ENCODE measurements around the gene UGGT1.
A peak's percentile ranks its signal among the peaks of the same experiment; 100 is the strongest.

The UGGT1 gene

GRCh38 chr2:128219891-128220290 lies 128.9 kb downstream of the UGGT1 start:
- no peak for DNase-seq (ENCODE audit: low read depth)

DNA sequence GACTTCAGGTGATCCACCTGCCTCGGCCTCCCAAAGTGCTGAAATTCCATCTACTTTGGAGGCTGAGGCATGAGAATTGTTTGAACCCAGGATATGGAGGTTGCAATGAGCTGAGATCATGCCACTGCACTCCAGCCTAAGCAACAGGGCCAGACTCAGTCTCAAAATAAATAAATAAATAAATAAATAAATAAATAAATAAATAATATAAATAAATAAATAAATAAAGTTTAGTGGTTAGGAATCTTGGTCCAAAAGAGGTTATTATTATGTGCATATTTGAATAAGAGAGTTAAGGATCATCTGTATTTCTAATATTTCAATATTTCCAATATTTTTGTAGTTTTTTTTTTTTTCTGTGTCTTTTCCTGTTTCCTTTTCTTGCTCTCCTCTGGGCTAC lies 136.9 kb downstream of the UGGT1 start:
- DNase-seq (ENCODE audit: low read depth), result no peak

- no peak for DNase-seq (ENCODE audit: low read depth)
Observed at GRCh38 chr2:128228894-128229293, 137.9 kb downstream of the UGGT1 start.

GRCh38 chr2:128232965-128233789 lies 142.2 kb downstream of the UGGT1 start:
- DNase-seq (ENCODE audit: low read depth), result peak; percentile 52

DNA sequence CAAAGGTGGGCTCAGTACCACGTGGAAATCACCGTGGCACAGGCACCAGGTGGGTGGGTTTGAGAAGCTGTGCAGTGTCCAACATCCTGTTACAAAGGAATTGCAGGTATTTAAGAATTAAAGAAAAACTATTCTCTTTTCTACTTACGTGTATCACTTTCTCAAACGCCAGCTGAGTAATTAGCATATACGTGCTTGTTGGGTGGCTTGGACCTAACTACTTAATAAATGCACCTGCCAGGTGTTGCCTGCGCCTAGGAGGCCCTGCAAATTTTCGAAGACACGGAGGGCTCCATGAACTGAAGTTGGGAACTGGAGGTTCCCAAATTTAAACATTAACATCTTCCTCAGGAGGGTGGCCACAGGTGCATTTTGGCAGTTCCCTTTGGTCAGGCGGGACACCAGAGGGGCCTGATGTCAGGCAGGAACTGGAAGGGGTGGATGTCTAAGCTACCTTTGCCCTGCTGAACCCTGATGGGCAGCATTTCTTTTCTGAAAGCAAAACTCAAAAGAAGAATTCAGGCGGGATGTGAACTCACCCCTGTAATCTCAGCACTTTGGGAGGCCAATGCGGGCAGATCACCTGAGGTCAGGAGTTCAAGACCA lies 142.9 kb downstream of the UGGT1 start:
- DNase-seq (ENCODE audit: low read depth), result no peak

- DNase-seq (ENCODE audit: low read depth), result no peak
Observed at GRCh38 chr2:128234613-128235012, 143.6 kb downstream of the UGGT1 start.

GRCh38 chr2:128235581-128235980 lies 144.6 kb downstream of the UGGT1 start:
- no peak for DNase-seq (ENCODE audit: low read depth)

DNA sequence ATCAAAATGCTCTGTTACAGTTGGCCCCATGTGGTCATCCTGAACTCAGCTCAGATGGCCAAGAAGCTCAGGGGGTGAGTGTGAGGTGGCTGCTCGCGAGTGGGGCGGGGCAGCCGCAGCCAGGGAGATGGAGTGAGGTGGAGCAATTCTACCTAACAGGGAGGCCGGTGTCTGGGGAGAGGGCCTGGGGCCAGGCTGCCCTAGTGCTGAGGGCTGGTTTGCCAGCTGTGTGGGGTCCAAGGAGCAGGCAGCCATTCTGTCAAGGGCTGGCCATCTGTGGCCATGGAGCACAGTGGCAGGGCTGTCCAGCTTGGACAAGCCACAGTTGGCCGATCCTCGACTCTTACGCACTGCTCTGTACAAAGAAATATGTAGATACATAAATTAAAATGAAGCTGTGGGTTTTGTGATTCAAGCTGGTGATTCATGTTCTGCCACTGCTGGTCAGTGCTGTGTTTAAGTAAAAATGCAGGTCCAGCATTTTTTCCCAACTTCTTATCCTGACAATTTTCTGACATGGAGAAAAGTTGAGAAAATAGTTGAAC lies 145.6 kb downstream of the UGGT1 start:
- no peak for DNase-seq (ENCODE audit: low read depth)

DNA sequence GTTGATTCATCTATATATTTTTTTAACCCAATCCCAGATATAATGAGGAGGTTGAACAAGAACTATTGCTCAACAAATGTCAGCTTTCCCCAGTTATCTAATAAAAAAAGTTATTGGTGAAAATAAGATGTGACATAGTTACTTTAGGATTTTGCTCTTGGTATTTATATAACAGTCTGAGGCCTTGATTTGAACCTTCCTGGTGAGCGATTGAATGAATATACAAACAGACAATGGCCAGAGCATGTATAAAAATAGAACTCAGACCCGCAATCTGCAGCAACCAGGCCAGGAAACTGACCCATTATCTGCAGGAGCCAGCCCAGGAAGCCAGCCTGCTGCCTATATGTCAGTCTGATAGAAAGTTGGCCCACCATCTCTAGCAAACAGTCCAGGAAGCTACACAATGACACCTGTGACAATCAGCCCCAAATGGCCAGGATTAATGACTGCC lies 146.1 kb downstream of the UGGT1 start:
- no peak for DNase-seq (ENCODE audit: low read depth)

DNA sequence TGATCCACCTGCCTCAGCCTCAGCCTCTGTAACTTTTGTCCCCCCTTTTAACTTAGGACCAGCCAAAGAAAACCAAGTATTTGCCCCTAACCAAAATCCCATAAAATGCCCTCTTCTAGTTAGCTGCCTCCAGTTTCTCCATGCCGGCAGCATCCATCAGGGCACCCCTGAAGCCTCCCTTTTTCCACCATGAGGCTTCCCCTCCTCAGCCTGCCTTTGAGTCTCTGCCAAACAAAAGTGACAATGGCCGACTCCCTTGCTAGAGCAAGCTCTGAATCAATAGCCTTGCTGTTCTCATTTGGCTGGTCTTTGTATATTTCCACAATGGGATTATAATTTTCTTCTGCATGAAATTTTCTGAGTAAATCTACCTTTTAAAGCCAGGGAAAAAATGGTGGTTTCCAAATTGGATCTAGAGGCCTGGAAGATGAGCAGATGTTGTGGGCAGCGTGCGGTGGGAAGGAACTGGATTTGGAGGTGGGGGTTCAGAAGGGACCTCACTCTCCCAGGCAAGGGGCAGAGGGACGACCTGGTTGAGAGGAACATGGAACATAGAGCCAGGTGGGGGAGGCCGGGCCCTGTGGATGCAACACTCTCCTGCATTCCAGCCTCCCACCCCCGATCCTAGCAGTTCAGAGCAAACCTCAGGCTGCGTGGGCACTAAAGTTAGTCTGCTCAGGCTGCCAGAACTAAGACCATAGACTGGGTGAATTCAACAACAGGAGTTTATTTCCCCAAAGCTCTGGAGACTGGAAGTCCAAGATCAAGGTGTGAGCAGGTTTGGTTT lies 147.1 kb downstream of the UGGT1 start:
- DNase-seq (ENCODE audit: low read depth), result no peak

DNA sequence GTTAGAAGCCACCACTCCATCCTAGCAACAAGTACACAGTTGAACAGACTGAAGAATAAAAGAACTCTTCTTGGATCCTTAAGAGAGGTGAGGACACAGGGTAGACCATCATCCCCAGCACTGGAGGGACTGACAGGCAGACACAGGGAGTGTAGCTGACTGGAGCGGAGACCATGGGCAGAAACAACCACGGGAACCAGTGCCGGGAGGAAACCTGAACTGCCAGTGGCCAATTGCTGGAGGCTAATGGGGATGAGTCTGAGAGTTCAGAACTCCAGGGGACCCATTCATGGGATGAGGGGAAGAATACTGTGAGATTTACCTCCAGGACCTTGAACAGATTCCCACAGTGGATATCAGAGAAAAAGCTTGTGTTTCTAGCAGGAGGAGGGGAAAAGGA lies 150.9 kb downstream of the UGGT1 start:
- DNase-seq (ENCODE audit: low read depth), result no peak

Measured in T-helper 22 cell (primary cell).